IMR-90 (cell line): ENCODE results near the gene SORBS1. TPM values are rescaled to one million over a fixed set of nuclear protein-coding genes. Genes with fewer than 3 reads are reported as not detected.

Experiments
- ATAC-seq: fragments of 200-7000 bp; cut with Tn5 transposase; 2 replicates; pipeline ENCODE4 v1.9.1; 2020; ENCODE audit warnings: low read depth, mild to moderate bottlenecking, moderate library complexity
- BruUV-seq: library from RNA; stranded (reverse); fragments of 400-500 nt; replicated peaks from 2 replicates; lab custom pipeline; 2021; lab: Mats Ljungman, UMichigan
- CTCF ChIA-PET: fragments of 300-600 bp; formaldehyde crosslinking; extraction: SDS; loops from one replicate; lab custom pipeline; 2021; ENCODE audit warnings: antibody characterized with exemption; lab: Yijun Ruan, JAX
- POLR2A ChIA-PET: fragments of 300-600 bp; sonication (Branson Sonifier 250); formaldehyde crosslinking; loops from one replicate; lab custom pipeline; 2022; ENCODE audit warnings: antibody characterized with exemption; ENCODE audit not compliant: unreplicated experiment; lab: Charles Lee
- DNase-seq: peaks from one replicate; pipeline ENCODE4 v3.0.0; 2013
- H2AFZ ChIP-seq: replicated peaks from 2 replicates; pipeline ENCODE3; 2013; ENCODE audit warnings: low read length, mild to moderate bottlenecking; ENCODE audit not compliant: poor library complexity
- H2AK5ac ChIP-seq: 2 replicates; pipeline ENCODE4 v1.6.1; 2013; ENCODE audit warnings: low read depth, low read length, inconsistent platforms
- H2AK9ac ChIP-seq: replicated peaks from 2 replicates; pipeline ENCODE3; 2013; ENCODE audit warnings: mild to moderate bottlenecking, low read depth, low read length, moderate library complexity; ENCODE audit not compliant: poor library complexity
- H2BK120ac ChIP-seq: 2 replicates; pipeline ENCODE4 v1.6.1; 2013; ENCODE audit warnings: low read depth, low read length, inconsistent platforms
- H2BK15ac ChIP-seq: 3 replicates; pipeline ENCODE4 v1.6.1; 2013; ENCODE audit warnings: low read depth, low read length, inconsistent platforms
- H2BK20ac ChIP-seq: 2 replicates; pipeline ENCODE4 v1.6.1; 2013; ENCODE audit warnings: low read depth, mild to moderate bottlenecking, inconsistent platforms, low read length, moderate library complexity
- H2BK5ac ChIP-seq: 2 replicates; pipeline ENCODE4 v1.6.1; 2013; ENCODE audit warnings: mild to moderate bottlenecking, low read depth, low read length, inconsistent platforms; ENCODE audit not compliant: poor library complexity, severe bottlenecking
- H3K14ac ChIP-seq: replicated peaks from 2 replicates; pipeline ENCODE4 v1.6.1; 2013; ENCODE audit warnings: low read depth, low read length, inconsistent platforms
- H3K18ac ChIP-seq: 2 replicates; pipeline ENCODE4 v1.6.1; 2013; ENCODE audit warnings: low read depth, low read length, control low read depth
- H3K23ac ChIP-seq: 2 replicates; pipeline ENCODE4 v1.6.1; 2013; ENCODE audit warnings: low read depth, low read length, inconsistent platforms
- H3K27ac ChIP-seq: 2 replicates; pipeline ENCODE4 v1.5.1; 2013; ENCODE audit warnings: mild to moderate bottlenecking, control low read depth, low read length; ENCODE audit not compliant: insufficient read depth
- H3K27me3 ChIP-seq: 2 replicates; pipeline ENCODE4 v1.6.1; 2013; ENCODE audit warnings: low read length; ENCODE audit not compliant: control insufficient read depth, insufficient read depth
- H3K36me3 ChIP-seq: 2 replicates; pipeline ENCODE4 v1.6.1; 2013; ENCODE audit warnings: low read length, mixed read lengths; ENCODE audit not compliant: control insufficient read depth, insufficient read depth
- H3K4ac ChIP-seq: 2 replicates; pipeline ENCODE4 v1.6.1; 2013; ENCODE audit warnings: low read depth, low read length, inconsistent platforms
- H3K4me1 ChIP-seq: 2 replicates; pipeline ENCODE4 v1.6.1; 2013; ENCODE audit warnings: low read length, mixed read lengths; ENCODE audit not compliant: control insufficient read depth, insufficient read depth
- H3K4me2 ChIP-seq: 2 replicates; pipeline ENCODE4 v1.6.1; 2013; ENCODE audit warnings: low read depth, mild to moderate bottlenecking, control low read depth, low read length, moderate library complexity
- H3K4me3 ChIP-seq: 2 replicates; pipeline ENCODE4 v1.5.1; 2013; ENCODE audit warnings: low read depth, mild to moderate bottlenecking, control low read depth, low read length, moderate library complexity; ENCODE audit not compliant: insufficient read depth
- H3K56ac ChIP-seq: 2 replicates; pipeline ENCODE4 v1.6.1; 2013; ENCODE audit warnings: low read length, inconsistent platforms; ENCODE audit not compliant: insufficient read depth; ENCODE audit errors: extremely low read depth
- H3K79me1 ChIP-seq, 2 experiments: 2 replicates each; pipeline ENCODE4 v1.6.1; 2013; ENCODE audit warnings: low read length in 2 of 2, inconsistent platforms in 1 of 2, low read depth in 1 of 2
- H3K9ac ChIP-seq: 2 replicates; pipeline ENCODE4 v1.6.1; 2013; ENCODE audit warnings: low read depth, low read length, control low read depth
- H3K9me1 ChIP-seq: 2 replicates; pipeline ENCODE4 v1.6.1; 2013; ENCODE audit warnings: low read length, inconsistent platforms; ENCODE audit not compliant: insufficient read depth
- H3K9me3 ChIP-seq: 2 replicates; pipeline ENCODE4 v1.6.1; 2013; ENCODE audit warnings: low read length; ENCODE audit not compliant: control insufficient read depth, insufficient read depth
- H4K20me1 ChIP-seq: 2 replicates; pipeline ENCODE4 v1.6.1; 2013; ENCODE audit warnings: low read length, inconsistent platforms; ENCODE audit not compliant: insufficient read depth
- H4K5ac ChIP-seq: 2 replicates; pipeline ENCODE4 v1.6.1; 2013; ENCODE audit warnings: mild to moderate bottlenecking, low read depth, low read length, control low read depth
- H4K8ac ChIP-seq, 2 experiments: 2 replicates each; pipeline ENCODE4 v1.6.1; 2013; ENCODE audit warnings: low read depth in 2 of 2, low read length in 2 of 2, control low read depth in 1 of 2, inconsistent platforms in 1 of 2
- H4K91ac ChIP-seq: 2 replicates; pipeline ENCODE4 v1.6.1; 2013; ENCODE audit warnings: low read depth, low read length, inconsistent platforms; ENCODE audit not compliant: insufficient read depth
- BHLHE40 ChIP-seq: fragments of 150-350 bp; IDR thresholded peaks from 2 replicates; pipeline ENCODE4 v1.6.1; 2016; ENCODE audit warnings: mild to moderate bottlenecking, low read depth, low read length
- CEBPB ChIP-seq: IDR thresholded peaks from 2 replicates; pipeline ENCODE4 v1.6.1; 2012; ENCODE audit warnings: low read depth, low read length, improper control_type of control experiment
- CHD1 ChIP-seq: IDR thresholded peaks from 2 replicates; pipeline ENCODE4 v1.6.1; 2012; ENCODE audit warnings: low read depth, low read length, improper control_type of control experiment
- FOS ChIP-seq: fragments of 150-350 bp; IDR thresholded peaks from 2 replicates; pipeline ENCODE4 v1.6.1; 2016; ENCODE audit warnings: low read depth, low read length
- MXI1 ChIP-seq: IDR thresholded peaks from 2 replicates; pipeline ENCODE4 v1.6.1; 2012; ENCODE audit warnings: low read depth, mild to moderate bottlenecking, low read length, moderate library complexity, borderline replicate concordance
- POLR2A ChIP-seq: IDR thresholded peaks from 2 replicates; pipeline ENCODE4 v1.6.1; 2012; ENCODE audit warnings: mild to moderate bottlenecking, low read depth, low read length
- RAD21 ChIP-seq: IDR thresholded peaks from 2 replicates; pipeline ENCODE4 v1.6.1; 2012; ENCODE audit warnings: low read length, improper control_type of control experiment
- RCOR1 ChIP-seq: IDR thresholded peaks from 2 replicates; pipeline ENCODE4 v1.6.1; 2012; ENCODE audit warnings: mild to moderate bottlenecking, low read length, improper control_type of control experiment; ENCODE audit not compliant: insufficient replicate concordance
- RFX5 ChIP-seq: IDR thresholded peaks from 2 replicates; pipeline ENCODE4 v1.8.0; 2012; ENCODE audit warnings: low read depth, mild to moderate bottlenecking, low read length, moderate library complexity
- SMC3 ChIP-seq: fragments of 150-350 bp; IDR thresholded peaks from 2 replicates; pipeline ENCODE4 v1.6.1; 2016; ENCODE audit warnings: low read depth, mild to moderate bottlenecking, antibody characterized with exemption, low read length, moderate library complexity
- USF2 ChIP-seq: fragments of 150-350 bp; IDR thresholded peaks from 2 replicates; pipeline ENCODE4 v1.6.1; 2017; ENCODE audit warnings: mild to moderate bottlenecking, antibody characterized with exemption, low read length, low read depth
- WGBS, 2 experiments: methylation state at CpG; one replicate each; pipeline versions ENCODE4 v1.1.5 to v1.1.7; 2013; ENCODE audit warnings: missing lambda C conversion rate in 2 of 2; ENCODE audit not compliant: insufficient read length in 1 of 2; ENCODE audit errors: extremely low coverage in 2 of 2; 5-methylcytosine and 5-hydroxymethylcytosine counted together
- dilution Hi-C: fragments of 300-500 bp; cut with HindIII; formaldehyde crosslinking; loops from one replicate; pipeline ENCODE4 v1.14.3; 2018; ENCODE audit warnings: low sequenced_read_pairs; ENCODE audit not compliant: unreplicated experiment
- in situ Hi-C: fragments of 300-500 bp; cut with MboI; formaldehyde crosslinking; loops from 3 replicates; pipeline ENCODE4 v1.14.3; 2019; ENCODE audit warnings: low sequenced_read_pairs, inconsistent platforms, mixed read lengths
- intact Hi-C: fragments of 100-400 bp; cut with micrococcal nuclease; formaldehyde crosslinking; loops from 2 replicates; pipeline ENCODE4 v1.10.0; 2022
- polyA plus RNA-seq, 3 experiments: library from polyadenylated mRNA; depleted of rRNA; stranded (reverse); fragments of >200 nt; gene quantifications; 2 replicates each; pipeline ENCODE4 v1.2.3, GENCODE V29; 2012; ENCODE audit warnings: low replicate concordance in 1 of 3
- total RNA-seq: library from RNA; depleted of rRNA; stranded (reverse); fragments of >200 nt; gene quantifications from 2 replicates; pipeline ENCODE4 v1.2.3, GENCODE V29; 2012

Gene SORBS1
- total and polyA plus RNA-seq, 2 of the 4 experiments (the other 2 are of a cell fraction), result 0.18 to 0.32 TPM

GRCh38 chr10:95480102-95480900, 80.9 kb downstream of the SORBS1 start:
- TF ChIP-seq RFX5, result no peak
- TF ChIP-seq BHLHE40, result no peak
- TF ChIP-seq SMC3, result no peak
- no peak for TF ChIP-seq USF2
- no peak for TF ChIP-seq RAD21
- no peak for TF ChIP-seq MXI1
- no peak for TF ChIP-seq POLR2A
- TF ChIP-seq CHD1, result no peak
- no peak for TF ChIP-seq CEBPB
- TF ChIP-seq RCOR1, result no peak
- TF ChIP-seq FOS, result no peak
- in situ Hi-C loops, result no loop called here
- CTCF ChIA-PET, result no interaction called here
- no peak overlapping the region for H4K91ac ChIP-seq
- no peak overlapping the region for H2BK5ac ChIP-seq
- H2BK15ac ChIP-seq, result no peak overlapping the region
- dilution Hi-C loops, result no loop called here
- ATAC-seq (no peak), DNase-seq (no peak)
- no peak overlapping the region for H3K18ac ChIP-seq
- no peaks in the 10 kb centered on the region for H4K20me1 ChIP-seq
- no peak overlapping the region for H2BK20ac ChIP-seq
- H2AFZ ChIP-seq, result no peak overlapping the region
- H2BK120ac ChIP-seq, result no peak overlapping the region
- no peak overlapping the region for H3K9ac ChIP-seq
- H2AK9ac ChIP-seq, result no peak overlapping the region
- no peak overlapping the region for H4K8ac ChIP-seq
- no peaks in the 10 kb centered on the region for H3K79me1 ChIP-seq
- POLR2A ChIA-PET, result no interaction called here
- H3K4me3 ChIP-seq, result no peak overlapping the region
- no peak overlapping the region for H2AK5ac ChIP-seq
- no peak overlapping the region for H3K4me2 ChIP-seq
- no peaks in the 10 kb centered on the region for H3K9me1 ChIP-seq
- H3K23ac ChIP-seq, result no peak overlapping the region
- no CpG with 5 or more reads among the region's 11 CpGs for WGBS, 2 experiments
- BruUV-seq, result no TSS peak
- no peak overlapping the region for H3K14ac ChIP-seq
- no peak overlapping the region for H3K27ac ChIP-seq
- no peaks in the 10 kb centered on the region for H3K4me1 ChIP-seq
- no peak overlapping the region for H4K5ac ChIP-seq
- peaks cover 1% of the 10 kb centered on the region for H3K27me3 ChIP-seq
- intact Hi-C loops, result no loop called here
- H3K4ac ChIP-seq, result no peak overlapping the region
- no peaks in the 10 kb centered on the region for H3K9me3 ChIP-seq
- no peak overlapping the region for H3K56ac ChIP-seq
- H3K36me3 ChIP-seq, result no peaks in the 10 kb centered on the region
